Chondrocyte (in vitro differentiated cells): Measurements from ENCODE around the gene PTPRU. TPM values are rescaled to one million over a fixed set of nuclear protein-coding genes. Genes with fewer than 3 reads are reported as not detected.

ENCODE experiments used
- DNase-seq: peaks from one replicate; pipeline ENCODE4 v3.0.0; 2021; ENCODE audit warnings: mixed read lengths, low spot score
- H3K27ac Mint-ChIP-seq: one replicate; pipeline ENCODE4 v1.8.0; 2021; ENCODE audit warnings: mild to moderate bottlenecking, moderate library complexity, mixed read lengths; ENCODE audit not compliant: unreplicated experiment
- H3K27me3 Mint-ChIP-seq: 2 replicates; pipeline ENCODE4 v1.8.0; 2021; ENCODE audit warnings: low read depth, mixed read lengths
- H3K36me3 Mint-ChIP-seq: 2 replicates; pipeline ENCODE4 v1.8.0; 2021; ENCODE audit warnings: low read depth, mixed read lengths
- H3K4me1 Mint-ChIP-seq: 2 replicates; pipeline ENCODE4 v1.8.0; 2021; ENCODE audit warnings: low read depth, mild to moderate bottlenecking, mixed read lengths
- H3K4me3 Mint-ChIP-seq: one replicate; pipeline ENCODE4 v1.8.0; 2021; ENCODE audit warnings: mild to moderate bottlenecking, moderate library complexity, mixed read lengths; ENCODE audit not compliant: unreplicated experiment
- H3K9me3 Mint-ChIP-seq: 2 replicates; pipeline ENCODE4 v1.8.0; 2021; ENCODE audit warnings: low read depth, mixed read lengths
- total RNA-seq: library from RNA; stranded (reverse); gene quantifications from 3 replicates; pipeline ENCODE4 v1.2.1, GENCODE V29; 2021
- TF ChIP-seq, protein P1 (sequence below): fragments of 200-600 bp; sonication (generic); IDR thresholded peaks from 2 replicates; pipeline ENCODE4 v1.5.0; 2021; ENCODE audit warnings: antibody characterized with exemption, mild to moderate bottlenecking, moderate library complexity

The PTPRU gene
- total RNA-seq, 1 donor from 2014 or later, result 12.6 TPM

DNA sequence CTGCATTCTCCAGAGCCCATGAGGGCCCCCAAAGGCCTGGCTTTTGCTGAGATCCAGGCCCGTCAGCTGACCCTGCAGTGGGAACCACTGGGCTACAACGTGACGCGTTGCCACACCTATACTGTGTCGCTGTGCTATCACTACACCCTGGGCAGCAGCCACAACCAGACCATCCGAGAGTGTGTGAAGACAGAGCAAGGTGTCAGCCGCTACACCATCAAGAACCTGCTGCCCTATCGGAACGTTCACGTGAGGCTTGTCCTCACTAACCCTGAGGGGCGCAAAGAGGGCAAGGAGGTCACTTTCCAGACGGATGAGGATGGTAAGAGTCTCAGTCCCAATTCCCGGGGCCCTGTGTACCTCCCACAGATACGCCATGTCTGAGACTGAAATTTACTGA, 39.1 kb downstream of the PTPRU start:
- peak; percentile 49 for DNase-seq
- TF ChIP-seq, protein P1, sequence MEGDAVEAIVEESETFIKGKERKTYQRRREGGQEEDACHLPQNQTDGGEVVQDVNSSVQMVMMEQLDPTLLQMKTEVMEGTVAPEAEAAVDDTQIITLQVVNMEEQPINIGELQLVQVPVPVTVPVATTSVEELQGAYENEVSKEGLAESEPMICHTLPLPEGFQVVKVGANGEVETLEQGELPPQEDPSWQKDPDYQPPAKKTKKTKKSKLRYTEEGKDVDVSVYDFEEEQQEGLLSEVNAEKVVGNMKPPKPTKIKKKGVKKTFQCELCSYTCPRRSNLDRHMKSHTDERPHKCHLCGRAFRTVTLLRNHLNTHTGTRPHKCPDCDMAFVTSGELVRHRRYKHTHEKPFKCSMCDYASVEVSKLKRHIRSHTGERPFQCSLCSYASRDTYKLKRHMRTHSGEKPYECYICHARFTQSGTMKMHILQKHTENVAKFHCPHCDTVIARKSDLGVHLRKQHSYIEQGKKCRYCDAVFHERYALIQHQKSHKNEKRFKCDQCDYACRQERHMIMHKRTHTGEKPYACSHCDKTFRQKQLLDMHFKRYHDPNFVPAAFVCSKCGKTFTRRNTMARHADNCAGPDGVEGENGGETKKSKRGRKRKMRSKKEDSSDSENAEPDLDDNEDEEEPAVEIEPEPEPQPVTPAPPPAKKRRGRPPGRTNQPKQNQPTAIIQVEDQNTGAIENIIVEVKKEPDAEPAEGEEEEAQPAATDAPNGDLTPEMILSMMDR, result no peak
- no peak overlapping the region for H3K4me3 Mint-ChIP-seq
- H3K27ac Mint-ChIP-seq, result no peak overlapping the region
- peaks cover 3% of the 10 kb centered on the region for H3K9me3 Mint-ChIP-seq
- peaks cover 20% of the 10 kb centered on the region for H3K4me1 Mint-ChIP-seq
- H3K36me3 Mint-ChIP-seq, result peaks cover 9% of the 10 kb centered on the region
- H3K27me3 Mint-ChIP-seq, result no peaks in the 10 kb centered on the region

- TF ChIP-seq, protein P1, result no peak
- H3K36me3 Mint-ChIP-seq, result peaks cover 9% of the 10 kb centered on the region
- no peak for DNase-seq
- H3K4me3 Mint-ChIP-seq, result no peak overlapping the region
- peaks cover 3% of the 10 kb centered on the region for H3K9me3 Mint-ChIP-seq
- H3K4me1 Mint-ChIP-seq, result no peaks in the 10 kb centered on the region
- no peaks in the 10 kb centered on the region for H3K27me3 Mint-ChIP-seq
- H3K27ac Mint-ChIP-seq, result no peak overlapping the region
Observed at GRCh38 chr1:29278124-29278523, 41.8 kb downstream of the PTPRU start.

- Mint-ChIP-seq H3K4me3 (no peak overlapping the region), H3K27ac (no peak overlapping the region), H3K4me1 (no peaks in the 10 kb centered on the region), H3K27me3 (no peaks in the 10 kb centered on the region), H3K9me3 (peaks cover 3% of the 10 kb centered on the region), H3K36me3 (peaks cover 9% of the 10 kb centered on the region)
- peak; percentile 79 for DNase-seq
- TF ChIP-seq, protein P1, result no peak
Observed at GRCh38 chr1:29279406-29279805, 43.1 kb downstream of the PTPRU start.

- H3K36me3 Mint-ChIP-seq, result peaks cover 9% of the 10 kb centered on the region
- TF ChIP-seq, protein P1, result no peak
- no peak overlapping the region for H3K27ac Mint-ChIP-seq
- H3K27me3 Mint-ChIP-seq, result no peaks in the 10 kb centered on the region
- no peak overlapping the region for H3K4me3 Mint-ChIP-seq
- DNase-seq, result peak; percentile 74
- H3K4me1 Mint-ChIP-seq, result no peaks in the 10 kb centered on the region
- peaks cover 3% of the 10 kb centered on the region for H3K9me3 Mint-ChIP-seq
Observed at GRCh38 chr1:29279951-29280391, 43.6 kb downstream of the PTPRU start.

DNA sequence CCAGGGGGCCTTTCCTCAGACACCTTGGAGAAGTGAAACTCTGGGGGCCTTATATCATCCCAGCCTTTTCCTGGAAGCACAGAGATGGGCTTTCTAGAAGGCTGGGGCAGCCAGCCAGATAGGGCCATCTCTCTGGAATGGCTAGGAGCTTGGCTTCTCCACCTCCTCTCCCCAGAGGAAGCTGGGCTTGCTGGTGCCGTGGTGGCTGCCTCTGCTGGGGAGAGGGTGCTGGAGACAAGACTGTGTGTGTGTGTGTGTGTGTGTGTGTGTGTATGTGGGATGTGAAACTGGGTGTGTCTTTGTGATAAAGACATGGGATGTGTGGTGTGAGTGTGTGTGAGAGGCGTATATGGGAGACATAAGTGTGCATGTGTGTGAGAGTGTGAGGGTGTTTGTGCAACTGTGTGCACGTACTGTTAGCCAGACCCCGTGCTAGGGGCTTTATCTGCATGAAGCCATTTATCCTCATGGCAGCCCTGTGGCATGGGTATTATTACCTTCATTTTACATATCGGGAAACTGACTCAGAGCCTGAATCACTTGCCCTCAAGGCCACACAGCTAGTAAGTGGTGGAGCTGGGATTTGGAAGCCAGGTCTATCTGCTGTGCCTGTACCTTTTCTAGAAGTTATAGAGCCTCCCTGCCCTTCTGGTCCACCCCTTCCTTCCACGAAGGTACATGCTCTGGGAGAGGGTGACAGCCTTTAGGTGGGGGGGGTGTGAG, 44.2 kb downstream of the PTPRU start:
- Mint-ChIP-seq H3K27me3 (no peaks in the 10 kb centered on the region), H3K4me1 (no peaks in the 10 kb centered on the region), H3K27ac (no peak overlapping the region), H3K36me3 (peaks cover 6% of the 10 kb centered on the region), H3K9me3 (peaks cover 3% of the 10 kb centered on the region), H3K4me3 (no peak overlapping the region)
- TF ChIP-seq, protein P1, result no peak
- DNase-seq, result peak; percentile 42
